22Rv1 (cell line): ENCODE results near the gene IGSF3.

Experiments
- CTCF ChIP-seq: fragments of 450-650 bp; IDR thresholded peaks from 2 replicates; pipeline ENCODE4 v1.5.1; 2017; ENCODE audit warnings: mild to moderate bottlenecking
- ZFX ChIP-seq: fragments of 450-650 bp; IDR thresholded peaks from 2 replicates; pipeline ENCODE4 v1.6.1; 2017; ENCODE audit warnings: antibody characterized with exemption, borderline replicate concordance

DNA sequence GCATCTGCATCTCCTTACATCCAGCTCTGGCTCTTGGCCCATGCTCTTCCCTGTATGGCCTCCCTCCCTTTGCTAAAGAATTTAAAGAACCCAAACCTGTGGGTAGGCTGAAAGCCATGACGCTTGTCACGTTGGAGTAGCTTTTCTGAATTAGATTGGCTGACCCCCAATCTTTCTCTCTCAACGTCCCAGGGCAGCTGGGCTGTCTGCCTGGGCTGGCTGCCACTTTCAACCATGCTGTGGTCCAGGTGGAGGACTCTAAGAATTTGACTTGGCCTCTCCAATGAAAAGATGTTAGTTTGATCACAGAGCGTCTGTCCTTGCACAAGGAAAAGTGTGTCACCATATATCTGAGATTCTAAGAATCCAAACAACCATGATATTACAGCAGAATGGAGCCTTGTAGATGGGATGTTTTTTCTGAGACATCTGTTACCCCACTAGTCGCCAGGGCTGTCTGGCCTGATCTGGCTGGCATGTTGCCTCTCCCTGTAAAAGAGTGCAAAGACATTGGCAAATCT is 6.5 kb upstream of the IGSF3 start:
- TF ChIP-seq CTCF, result no peak
- TF ChIP-seq ZFX, result no peak
